HG03095 (cell line): ENCODE measurements around the gene SLC13A3.
"Not testable (repeated sequence)": the region's sequence is repeated elsewhere in the genome, so short reads cannot be mapped to it uniquely, and the experiment has no call there.

Experiments used
- ATAC-seq: cut with Tn5 transposase; IDR thresholded peaks from one replicate; pipeline ENCODE4 v1.9.1; 2021; ENCODE audit warnings: moderate library complexity; ENCODE audit not compliant: unreplicated experiment

The SLC13A3 gene

DNA sequence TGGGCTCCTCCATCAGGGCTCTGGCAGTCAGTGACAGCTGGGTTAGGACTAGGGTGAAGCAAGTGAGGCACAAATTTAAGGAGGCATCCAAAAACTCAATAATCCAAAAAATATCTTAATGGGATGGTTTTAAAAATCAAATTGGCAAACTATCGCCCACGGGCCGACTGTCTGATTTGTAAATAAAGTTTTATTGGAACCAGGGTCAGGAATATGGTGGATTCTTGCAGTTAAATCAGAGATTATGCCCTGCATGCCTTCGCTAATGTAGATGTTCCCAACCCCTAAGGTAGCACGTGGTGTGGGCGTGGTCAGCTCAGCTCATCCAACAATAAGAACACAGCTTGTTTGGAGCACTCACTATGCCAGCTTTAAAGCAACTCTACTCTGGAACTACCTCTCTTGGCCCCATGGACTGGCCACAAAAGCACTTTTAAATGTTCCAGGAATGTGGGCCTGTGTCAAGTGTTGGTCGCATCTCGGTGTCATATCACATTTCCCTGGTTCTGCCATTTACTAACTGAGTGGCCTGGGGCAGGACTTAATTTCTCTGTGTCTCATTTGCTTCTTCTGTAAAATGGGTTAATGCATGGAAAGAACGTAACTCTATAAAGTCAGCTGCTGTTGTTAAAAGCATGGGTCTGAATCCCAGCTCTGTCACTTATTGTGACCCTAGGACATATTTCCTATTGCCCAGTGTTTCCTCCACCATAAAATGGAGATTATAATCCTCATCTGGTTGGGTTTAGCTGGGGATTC lies 31.0 kb upstream of the SLC13A3 start:
- ATAC-seq, result no peak

GRCh38 chr20:46681032-46681854 lies 30.0 kb upstream of the SLC13A3 start:
- ATAC-seq, result no peak

DNA sequence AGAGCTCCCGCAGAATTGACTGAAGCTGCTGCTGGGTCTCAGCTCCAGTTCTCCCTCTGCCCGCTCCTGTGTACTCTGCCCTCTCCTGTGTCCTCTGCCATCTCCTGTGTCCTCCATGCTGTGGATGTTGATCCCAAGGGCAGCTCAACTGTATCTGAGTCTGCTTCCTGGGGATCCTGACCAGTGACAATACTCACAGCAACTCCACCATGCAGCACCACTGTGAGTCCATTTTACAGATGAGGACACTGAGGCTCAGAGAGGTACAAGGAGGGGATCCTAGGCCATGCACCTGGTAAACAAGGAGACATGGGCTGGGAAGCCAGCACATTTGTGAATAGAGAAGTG lies 29.4 kb upstream of the SLC13A3 start:
- no peak for ATAC-seq

DNA sequence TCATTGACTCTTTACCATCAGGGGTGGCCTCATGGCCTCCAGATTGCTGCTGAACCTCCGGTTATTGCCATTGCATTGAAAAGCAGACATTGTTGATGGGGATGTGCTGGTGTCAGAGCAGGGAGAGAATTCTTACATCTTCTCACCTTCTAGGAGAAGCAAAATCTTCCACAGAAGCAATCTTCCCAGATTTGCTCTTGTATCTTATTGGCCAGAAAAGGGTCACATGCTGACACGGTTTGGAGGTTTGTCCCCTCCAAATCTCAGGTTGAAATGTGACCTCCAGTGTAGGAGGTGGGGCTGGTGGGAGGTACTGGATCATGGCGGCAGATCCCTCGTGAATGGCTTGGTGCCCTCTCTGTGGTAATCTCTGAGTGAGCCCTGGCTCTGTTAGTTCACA lies 27.3 kb upstream of the SLC13A3 start:
- ATAC-seq, result no peak

DNA sequence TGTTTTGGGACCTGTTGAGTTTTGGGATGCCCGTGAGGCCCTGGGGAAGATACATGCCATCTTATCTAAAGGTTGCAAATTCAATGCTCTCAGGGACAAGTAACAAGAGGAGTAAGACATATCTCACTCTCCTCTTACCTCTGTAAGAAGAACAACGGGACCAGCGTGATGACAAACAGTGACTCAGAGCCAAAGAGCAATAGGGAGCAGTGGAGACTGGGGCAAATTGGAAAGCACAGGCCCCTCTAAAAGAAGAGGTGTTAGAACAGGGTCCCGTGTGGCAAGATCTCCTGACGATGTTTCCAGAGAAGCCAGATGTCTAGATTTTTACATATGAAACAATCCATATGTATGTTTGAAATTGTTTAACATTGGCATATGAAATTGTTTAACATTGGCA lies 26.3 kb upstream of the SLC13A3 start:
- no peak for ATAC-seq

DNA sequence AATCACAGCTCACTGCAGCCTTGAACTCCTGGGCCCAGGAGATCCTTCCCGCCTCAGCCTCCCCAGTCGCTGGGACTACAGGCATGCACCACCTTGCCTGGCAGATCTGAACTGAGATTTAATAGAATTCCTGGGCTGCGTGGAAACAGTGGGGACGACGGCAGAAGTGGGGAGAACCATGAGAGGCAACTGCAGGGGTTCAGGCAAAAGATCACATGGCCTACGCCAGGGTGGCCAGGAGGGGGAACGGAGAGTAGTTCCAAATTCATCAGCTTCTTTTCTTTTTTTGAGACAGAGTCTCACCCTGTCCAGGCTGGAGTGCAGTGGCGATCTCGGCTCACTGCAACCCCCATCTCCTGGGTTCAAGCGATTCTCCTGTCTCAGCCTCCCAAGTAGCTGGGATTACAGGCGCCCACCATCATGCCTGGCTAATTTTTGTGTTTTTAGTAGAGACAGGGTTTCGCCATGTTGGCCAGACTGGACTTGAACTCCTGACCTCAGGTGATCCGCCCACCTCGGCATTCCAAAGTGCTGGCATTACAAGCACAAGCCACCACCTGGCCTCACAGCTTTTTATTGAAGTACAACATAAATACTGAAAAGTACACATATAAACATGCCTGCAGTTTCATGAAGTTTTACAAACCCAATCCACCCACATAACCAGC lies 25.5 kb upstream of the SLC13A3 start:
- not testable (repeated sequence) for ATAC-seq

- ATAC-seq, result no peak
Observed at GRCh38 chr20:46674253-46675083, 23.2 kb upstream of the SLC13A3 start.

- ATAC-seq, result no peak
Observed at GRCh38 chr20:46673394-46674252, 22.4 kb upstream of the SLC13A3 start.

GRCh38 chr20:46672543-46673148 lies 21.4 kb upstream of the SLC13A3 start:
- no peak for ATAC-seq

- ATAC-seq, result no peak
Observed at GRCh38 chr20:46671866-46672542, 20.7 kb upstream of the SLC13A3 start.

- ATAC-seq, result no peak
Observed at GRCh38 chr20:46670585-46671584, 19.6 kb upstream of the SLC13A3 start.

- no peak for ATAC-seq
Observed at GRCh38 chr20:46670228-46670584, 18.9 kb upstream of the SLC13A3 start.

GRCh38 chr20:46666818-46667515 lies 15.7 kb upstream of the SLC13A3 start:
- no peak for ATAC-seq

GRCh38 chr20:46666306-46666705 lies 15.0 kb upstream of the SLC13A3 start:
- ATAC-seq, result no peak

DNA sequence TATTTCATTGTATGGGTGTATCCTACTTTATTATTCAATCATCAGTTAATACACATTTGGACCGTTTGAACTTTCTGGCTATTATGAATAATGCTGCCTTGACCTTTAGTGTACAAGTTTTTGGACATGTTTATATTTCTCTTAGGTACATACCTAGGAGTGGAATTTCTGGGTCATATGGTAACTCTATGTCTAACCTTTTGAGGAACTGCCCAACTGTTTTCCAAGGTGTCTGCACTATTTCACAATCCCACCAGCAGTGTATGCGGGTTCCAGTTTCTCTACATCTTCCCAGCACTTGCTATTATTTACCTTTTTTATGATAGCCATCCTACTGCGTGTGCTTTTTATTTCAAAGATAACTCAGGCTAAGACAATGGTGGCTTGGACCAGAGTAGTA lies 14.3 kb upstream of the SLC13A3 start:
- ATAC-seq, result no peak

- no peak for ATAC-seq
Observed at GRCh38 chr20:46663531-46663930, 12.3 kb upstream of the SLC13A3 start.

DNA sequence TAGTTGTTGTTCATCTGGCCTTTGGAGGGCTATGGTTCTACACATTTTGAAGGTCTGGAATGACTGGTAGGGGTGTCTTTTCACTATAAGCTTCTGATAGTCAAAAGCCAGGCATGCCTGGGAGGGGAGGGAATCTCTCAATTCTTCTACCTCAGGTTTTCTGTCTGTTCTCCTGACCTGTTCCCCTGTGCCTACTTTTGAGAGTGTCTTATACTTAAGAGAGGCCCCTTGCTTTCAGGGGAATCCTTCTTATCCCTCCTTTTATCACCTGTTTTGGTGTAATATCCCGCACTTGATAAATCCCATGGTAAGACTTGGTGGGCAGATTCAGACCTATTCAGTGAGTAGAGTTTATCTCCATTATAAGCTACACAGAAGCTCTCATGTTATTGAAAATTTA lies 10.4 kb upstream of the SLC13A3 start:
- ATAC-seq, result no peak
